ENCODE data around the gene POMT2.

The POMT2 gene

GRCh38 chr14:77320238-77320935, at the start of gene POMT2:
TSS of gene POMT2 (minus strand) at chr14:77320883. CDS start at chr14:77320681, 202 bp downstream.
- Histone ChIP-seq H3K4me1 (ENCODE audit: insufficient read depth, low read length, severe bottlenecking) (peaks cover 23% of the 10 kb centered on the region), H3K9me3 (ENCODE audit: low read length) (no peaks in the 10 kb centered on the region), H3K27me3 (ENCODE audit: insufficient read depth, low read length) (no peaks in the 10 kb centered on the region), H3K9me2 (ENCODE audit: low read depth, low read length) (no peaks in the 10 kb centered on the region), H3F3A (ENCODE audit: insufficient read depth, low read length) (no peaks in the 10 kb centered on the region), H3K9ac (ENCODE audit: low read length) (peak within 1 kb of the TSS; percentile 68), H3K4me2 (ENCODE audit: low read length) (peak within 1 kb of the TSS; percentile 77), H4K20me1 (ENCODE audit: insufficient read depth, low read length) (no peaks in the 10 kb centered on the region), H3K27ac (ENCODE audit: low read depth, low read length, poor library complexity, severe bottlenecking) (peak within 1 kb of the TSS; percentile 84), H3K36me3 (ENCODE audit: insufficient read depth, low read length) (no peaks in the 10 kb centered on the region), H2AFZ (ENCODE audit: low read length) (no peak within 1 kb of the TSS), H3K4me3 (ENCODE audit: low read depth, low read length, poor library complexity, severe bottlenecking) (peak within 1 kb of the TSS; percentile 73), H3K79me2 (ENCODE audit: insufficient read depth, low read length) (no peaks in the 10 kb centered on the region)
- TF ChIP-seq CTCF (IDR thresholded peaks at IDR 0.05; ENCODE audit: low read length) (peak; percentile 36), EZH2 (IDR thresholded peaks at IDR 0.05; ENCODE audit: borderline replicate concordance, low read length) (no peak)

- Histone ChIP-seq H3F3A (ENCODE audit: insufficient read depth, low read length) (0 out of 2 replicates have a peak, but pooled peaks cover 3% of the 10 kb centered on the region), H3K27ac (ENCODE audit: low read depth, low read length, poor library complexity, severe bottlenecking) (peak overlapping the region; percentile 55), H3K79me2 (ENCODE audit: insufficient read depth, low read length) (peaks cover 82% of the 10 kb centered on the region), H3K9me2 (ENCODE audit: low read depth, low read length) (no peaks in the 10 kb centered on the region), H3K4me3 (ENCODE audit: low read depth, low read length, poor library complexity, severe bottlenecking) (no peak overlapping the region), H3K36me3 (ENCODE audit: insufficient read depth, low read length) (peaks cover 13% of the 10 kb centered on the region; the same call in 1 of the 2 replicates), H3K4me2 (ENCODE audit: low read length) (peak overlapping the region; percentile 17; the same call in 1 of the 2 replicates), H3K4me1 (ENCODE audit: insufficient read depth, low read length, severe bottlenecking) (peaks cover 93% of the 10 kb centered on the region), H3K9ac (ENCODE audit: low read length) (no peak overlapping the region; the same call in 1 of the 2 replicates), H4K20me1 (ENCODE audit: insufficient read depth, low read length) (no peaks in the 10 kb centered on the region), H3K9me3 (ENCODE audit: low read length) (no peaks in the 10 kb centered on the region), H3K27me3 (ENCODE audit: insufficient read depth, low read length) (no peaks in the 10 kb centered on the region), H2AFZ (ENCODE audit: low read length) (no peak overlapping the region)
- TF ChIP-seq EZH2 (IDR thresholded peaks at IDR 0.05; ENCODE audit: borderline replicate concordance, low read length) (no peak), CTCF (IDR thresholded peaks at IDR 0.05; ENCODE audit: low read length) (no peak)
Observed at GRCh38 chr14:77369285-77369684, 48.6 kb upstream of the POMT2 start.

- Histone ChIP-seq H3K36me3 (ENCODE audit: insufficient read depth, low read length) (peaks cover 40% of the 10 kb centered on the region), H3F3A (ENCODE audit: insufficient read depth, low read length) (no peaks in the 10 kb centered on the region), H3K4me2 (ENCODE audit: low read length) (no peak overlapping the region), H3K9me2 (ENCODE audit: low read depth, low read length) (no peaks in the 10 kb centered on the region), H3K4me3 (ENCODE audit: low read depth, low read length, poor library complexity, severe bottlenecking) (no peak overlapping the region), H2AFZ (ENCODE audit: low read length) (no peak overlapping the region), H3K9ac (ENCODE audit: low read length) (no peak overlapping the region), H4K20me1 (ENCODE audit: insufficient read depth, low read length) (no peaks in the 10 kb centered on the region), H3K27ac (ENCODE audit: low read depth, low read length, poor library complexity, severe bottlenecking) (no peak overlapping the region), H3K27me3 (ENCODE audit: insufficient read depth, low read length) (no peaks in the 10 kb centered on the region), H3K4me1 (ENCODE audit: insufficient read depth, low read length, severe bottlenecking) (peaks cover 72% of the 10 kb centered on the region), H3K79me2 (ENCODE audit: insufficient read depth, low read length) (peaks cover 82% of the 10 kb centered on the region), H3K9me3 (ENCODE audit: low read length) (peaks cover 11% of the 10 kb centered on the region)
- TF ChIP-seq EZH2 (IDR thresholded peaks at IDR 0.05; ENCODE audit: borderline replicate concordance, low read length) (no peak), CTCF (IDR thresholded peaks at IDR 0.05; ENCODE audit: low read length) (no peak)
Observed at GRCh38 chr14:77364146-77364545, 43.5 kb upstream of the POMT2 start.
